Suprapubic skin (tissue), 4 donors: ENCODE measurements around the gene HELT. TPM values are rescaled to one million over a fixed set of nuclear protein-coding genes. Genes with fewer than 3 reads are reported as not detected.
"Not testable (repeated sequence)": the region's sequence is repeated elsewhere in the genome, so short reads cannot be mapped to it uniquely, and the experiment has no call there.

Source experiments
- DNase-seq, 2 donors: peaks; one replicate each; pipeline ENCODE4 v3.0.0-alpha.2; 2019; ENCODE audit warnings: low spot score in 2 of 2
- H3K27ac ChIP-seq: fragments of 200-600 bp; sonication (generic); one replicate; pipeline ENCODE4 v1.5.1; 2019
- H3K27me3 ChIP-seq: fragments of 200-600 bp; sonication (generic); one replicate; pipeline ENCODE4 v1.5.1; 2019
- H3K36me3 ChIP-seq: fragments of 200-600 bp; sonication (generic); one replicate; pipeline ENCODE4 v1.5.1; 2019
- H3K4me1 ChIP-seq: fragments of 200-600 bp; sonication (generic); one replicate; pipeline ENCODE4 v1.5.1; 2019
- H3K4me3 ChIP-seq: fragments of 200-600 bp; sonication (generic); one replicate; pipeline ENCODE4 v1.5.1; 2019; ENCODE audit warnings: mild to moderate bottlenecking
- H3K9me3 ChIP-seq: fragments of 200-600 bp; sonication (generic); one replicate; pipeline ENCODE4 v1.5.1; 2019
- CTCF ChIP-seq, 2 donors: fragments of 200-600 bp in 1 of 2; fragments of 450-650 bp in 1 of 2; sonication (generic) in 1 of 2; IDR thresholded peaks; one replicate each; pipeline ENCODE4 v1.5.1; 2016 to 2019; ENCODE audit warnings: antibody characterized with exemption in 2 of 2, mild to moderate bottlenecking in 1 of 2, moderate library complexity in 1 of 2
- EP300 ChIP-seq: sonication (generic); formaldehyde crosslinking; IDR thresholded peaks from one replicate; pipeline ENCODE4 v1.6.1; 2017; ENCODE audit warnings: antibody characterized with exemption
- POLR2A ChIP-seq, 2 donors: fragments of 450-650 bp; IDR thresholded peaks; one replicate each; pipeline ENCODE4 v1.6.1; 2017; ENCODE audit warnings: antibody characterized with exemption in 2 of 2, mild to moderate bottlenecking in 2 of 2, moderate library complexity in 2 of 2
- POLR2AphosphoS5 ChIP-seq, 3 donors: sonication (generic); formaldehyde crosslinking; IDR thresholded peaks; one replicate each; pipeline ENCODE4 v1.6.1; 2017; ENCODE audit warnings: antibody characterized with exemption in 3 of 3
- WGBS: methylation state at CpG from one replicate; pipeline ENCODE4 v1.1.5; 2018; 5-methylcytosine and 5-hydroxymethylcytosine counted together
- total RNA-seq, 4 donors: library from RNA; depleted of rRNA; stranded (reverse); fragments of >200 nt; gene quantifications; one replicate each; pipeline ENCODE4 v1.1.0, GENCODE V29; 2016

The HELT gene
- total RNA-seq, 4 donors from 2014 or later, result 0.53 to 1.5 (median 1.2) TPM

- H3K4me1 ChIP-seq, result peaks cover 24% of the 10 kb centered on the region
- TF ChIP-seq CTCF (IDR thresholded peaks at IDR 0.05), result no peak
- no peak for TF ChIP-seq POLR2AphosphoS5 (IDR thresholded peaks at IDR 0.05)
- TF ChIP-seq POLR2A (IDR thresholded peaks at IDR 0.05), result no peak
- TF ChIP-seq EP300, result no peak
- peaks cover 8% of the 10 kb centered on the region for H3K27me3 ChIP-seq
- no peak overlapping the region for H3K4me3 ChIP-seq
- 84% methylated on average over 13 of the region's 13 CpGs for WGBS
- no peaks in the 10 kb centered on the region for H3K36me3 ChIP-seq
- no peak overlapping the region for H3K27ac ChIP-seq
- no peak for DNase-seq
- no peaks in the 10 kb centered on the region for H3K9me3 ChIP-seq
Measured at GRCh38 chr4:184987493-184988031, 30.7 kb upstream of the HELT start.

GRCh38 chr4:184988611-184989010, 29.7 kb upstream of the HELT start:
- no peaks in the 10 kb centered on the region for H3K36me3 ChIP-seq
- TF ChIP-seq POLR2AphosphoS5 (IDR thresholded peaks at IDR 0.05), result peak in 1 of 3 donors; percentile 47
- TF ChIP-seq EP300, result no peak
- no peak for TF ChIP-seq POLR2A (IDR thresholded peaks at IDR 0.05)
- no peak for TF ChIP-seq CTCF (IDR thresholded peaks at IDR 0.05)
- no peaks in the 10 kb centered on the region for H3K9me3 ChIP-seq
- peak overlapping the region; percentile 75 for H3K27ac ChIP-seq
- no peak for DNase-seq
- peaks cover 8% of the 10 kb centered on the region for H3K27me3 ChIP-seq
- peaks cover 13% of the 10 kb centered on the region for H3K4me1 ChIP-seq
- no peak overlapping the region for H3K4me3 ChIP-seq
- WGBS, result 44% methylated on average over 6 of the region's 8 CpGs

DNA sequence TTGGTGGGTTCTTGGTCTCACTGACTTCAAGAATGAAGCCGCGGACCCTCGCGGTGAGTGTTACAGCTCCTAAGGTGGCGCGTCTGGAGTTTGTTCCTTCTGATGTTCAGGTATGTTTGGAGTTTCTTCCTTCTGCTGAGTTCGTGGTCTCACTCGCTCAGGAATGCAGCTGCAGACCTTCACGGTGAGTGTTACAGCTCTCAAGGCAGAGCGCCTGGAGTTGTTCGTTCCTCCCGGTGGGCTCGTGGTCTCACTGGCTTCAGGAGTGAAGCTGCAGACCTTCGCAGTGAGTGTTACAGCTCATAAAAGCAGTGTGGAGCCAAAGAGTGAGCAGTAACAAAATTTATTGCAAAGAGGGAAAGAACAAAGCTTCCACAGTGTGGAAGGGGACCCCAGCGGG, 29.0 kb upstream of the HELT start:
- peak overlapping the region; percentile 5 for H3K4me3 ChIP-seq
- H3K9me3 ChIP-seq, H3K36me3 ChIP-seq, DNase-seq, H3K4me1 ChIP-seq, H3K27me3 ChIP-seq: not testable (repeated sequence)
- peak overlapping the region; percentile 75 for H3K27ac ChIP-seq
- WGBS, result 81% methylated on average over 14 of the region's 15 CpGs

- H3K27me3 ChIP-seq, H3K4me3 ChIP-seq, H3K27ac ChIP-seq, H3K9me3 ChIP-seq, H3K36me3 ChIP-seq, DNase-seq, H3K4me1 ChIP-seq: not testable (repeated sequence)
- no CpG with 5 or more reads among the region's 34 CpGs for WGBS
Measured at GRCh38 chr4:184990131-184990530, 28.2 kb upstream of the HELT start.

DNA sequence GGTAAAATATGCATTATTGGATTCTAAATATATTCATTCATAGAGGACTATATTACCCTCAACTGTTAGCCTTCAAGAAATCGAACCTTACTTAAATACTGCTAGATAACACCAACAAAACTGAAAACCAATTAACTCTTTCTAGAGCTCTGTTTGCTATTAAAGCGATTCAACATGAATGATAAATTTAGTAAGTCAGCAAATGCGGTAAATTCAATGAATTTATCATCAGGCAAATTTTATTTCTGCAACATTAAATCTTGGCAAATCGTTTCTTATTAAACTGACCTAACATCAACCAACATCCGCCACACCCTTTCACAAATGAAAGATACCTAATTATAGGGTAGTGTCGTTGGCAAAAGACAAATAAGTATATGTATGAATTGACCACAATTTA, 26.4 kb upstream of the HELT start:
- Histone ChIP-seq H3K4me1 (peaks cover 9% of the 10 kb centered on the region), H3K27ac (no peak overlapping the region), H3K27me3 (peaks cover 8% of the 10 kb centered on the region), H3K9me3 (no peaks in the 10 kb centered on the region), H3K36me3 (no peaks in the 10 kb centered on the region), H3K4me3 (no peak overlapping the region)
- no peak for TF ChIP-seq POLR2A (IDR thresholded peaks at IDR 0.05)
- no peak for TF ChIP-seq EP300
- no peak for TF ChIP-seq CTCF (IDR thresholded peaks at IDR 0.05)
- no peak for TF ChIP-seq POLR2AphosphoS5 (IDR thresholded peaks at IDR 0.05)
- DNase-seq, result no peak
- WGBS, result 82% methylated on average over 6 of the region's 6 CpGs

DNA sequence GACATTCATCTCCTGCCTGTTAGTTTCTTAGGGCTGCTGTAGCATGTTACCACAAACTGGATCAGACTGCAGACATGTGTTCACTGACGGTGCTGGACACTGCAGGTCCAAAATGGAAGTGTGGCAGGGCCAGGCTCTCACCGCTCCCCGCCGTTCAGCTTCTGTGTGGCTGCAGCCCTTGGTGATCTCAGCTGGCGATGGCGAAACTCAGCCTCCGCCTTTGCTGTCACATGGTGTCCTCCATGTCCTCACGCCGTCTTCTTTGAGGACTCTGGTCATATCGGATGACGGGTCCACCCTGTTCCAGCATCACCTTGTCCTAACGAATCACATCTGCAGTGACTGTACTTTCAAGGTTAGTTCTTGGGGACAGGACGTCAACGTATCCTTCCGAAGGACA, 25.9 kb upstream of the HELT start:
- H3K4me1 ChIP-seq, result peaks cover 9% of the 10 kb centered on the region
- TF ChIP-seq CTCF (IDR thresholded peaks at IDR 0.05), result no peak
- no peak for TF ChIP-seq EP300
- TF ChIP-seq POLR2AphosphoS5 (IDR thresholded peaks at IDR 0.05), result no peak
- TF ChIP-seq POLR2A (IDR thresholded peaks at IDR 0.05), result no peak
- no peak overlapping the region for H3K27ac ChIP-seq
- no peak for DNase-seq
- no peak overlapping the region for H3K4me3 ChIP-seq
- H3K27me3 ChIP-seq, result peaks cover 8% of the 10 kb centered on the region
- 79% methylated on average over 15 of the region's 15 CpGs for WGBS
- no peaks in the 10 kb centered on the region for H3K9me3 ChIP-seq
- no peaks in the 10 kb centered on the region for H3K36me3 ChIP-seq
